Measurements from ENCODE around the gene GJD2.

The GJD2 gene

GRCh38 chr15:34754674-34755418 lies at the start of gene GJD2:
GJD2 (minus strand) TSS chr15:34754998; CDS start chr15:34754488, 510 bp downstream.
- TF ChIP-seq CTCF (IDR thresholded peaks at IDR 0.05; ENCODE audit: low read depth, low read length, missing control alignments) = no peak
- H3K4me3 ChIP-seq (ENCODE audit: low read depth, low read length) = no peak within 1 kb of the TSS
- DNase-seq (ENCODE audit: low read depth) = no peak
- in situ Hi-C loops (cut with HindIII; ENCODE audit: low sequenced_read_pairs) = no loop called here

- in situ Hi-C loops (cut with HindIII; ENCODE audit: low sequenced_read_pairs) = no loop called here
- DNase-seq (ENCODE audit: low read depth) = no peak
- H3K4me3 ChIP-seq (ENCODE audit: low read depth, low read length) = no peak overlapping the region
- TF ChIP-seq CTCF (IDR thresholded peaks at IDR 0.05; ENCODE audit: low read depth, low read length, missing control alignments) = no peak
Measured at GRCh38 chr15:34804113-34804512, 49.3 kb upstream of the GJD2 start.

- DNase-seq (ENCODE audit: low read depth) = no peak
- in situ Hi-C loops (cut with HindIII; ENCODE audit: low sequenced_read_pairs) = no loop called here
- no peak overlapping the region for H3K4me3 ChIP-seq (ENCODE audit: low read depth, low read length)
- TF ChIP-seq CTCF (IDR thresholded peaks at IDR 0.05; ENCODE audit: low read depth, low read length, missing control alignments) = no peak
Measured at GRCh38 chr15:34802803-34803750, 48.3 kb upstream of the GJD2 start.

- no peak overlapping the region for H3K4me3 ChIP-seq (ENCODE audit: low read depth, low read length)
- in situ Hi-C loops (cut with HindIII; ENCODE audit: low sequenced_read_pairs) = no loop called here
- no peak for TF ChIP-seq CTCF (IDR thresholded peaks at IDR 0.05; ENCODE audit: low read depth, low read length, missing control alignments)
- DNase-seq (ENCODE audit: low read depth) = no peak
Measured at GRCh38 chr15:34802371-34802770, 47.6 kb upstream of the GJD2 start.

- no peak for TF ChIP-seq CTCF (IDR thresholded peaks at IDR 0.05; ENCODE audit: low read depth, low read length, missing control alignments)
- DNase-seq (ENCODE audit: low read depth) = no peak
Measured at GRCh38 chr15:34799149-34800101, 44.6 kb upstream of the GJD2 start.

More at GRCh38 chr15:34799149-34800101, 44.6 kb upstream of the GJD2 start:
- H3K4me3 ChIP-seq (ENCODE audit: low read depth, low read length) = no peak overlapping the region
- in situ Hi-C loops (cut with HindIII; ENCODE audit: low sequenced_read_pairs) = no loop called here
